ENCODE results near the gene INTS4. TPM values are rescaled to one million over a fixed set of nuclear protein-coding genes. Genes with fewer than 3 reads are reported as not detected.

Gene INTS4
- total and polyA plus RNA-seq, 2 of the 4 experiments (the other 2 are of a cell fraction): 24.0 to 52.5 TPM

DNA sequence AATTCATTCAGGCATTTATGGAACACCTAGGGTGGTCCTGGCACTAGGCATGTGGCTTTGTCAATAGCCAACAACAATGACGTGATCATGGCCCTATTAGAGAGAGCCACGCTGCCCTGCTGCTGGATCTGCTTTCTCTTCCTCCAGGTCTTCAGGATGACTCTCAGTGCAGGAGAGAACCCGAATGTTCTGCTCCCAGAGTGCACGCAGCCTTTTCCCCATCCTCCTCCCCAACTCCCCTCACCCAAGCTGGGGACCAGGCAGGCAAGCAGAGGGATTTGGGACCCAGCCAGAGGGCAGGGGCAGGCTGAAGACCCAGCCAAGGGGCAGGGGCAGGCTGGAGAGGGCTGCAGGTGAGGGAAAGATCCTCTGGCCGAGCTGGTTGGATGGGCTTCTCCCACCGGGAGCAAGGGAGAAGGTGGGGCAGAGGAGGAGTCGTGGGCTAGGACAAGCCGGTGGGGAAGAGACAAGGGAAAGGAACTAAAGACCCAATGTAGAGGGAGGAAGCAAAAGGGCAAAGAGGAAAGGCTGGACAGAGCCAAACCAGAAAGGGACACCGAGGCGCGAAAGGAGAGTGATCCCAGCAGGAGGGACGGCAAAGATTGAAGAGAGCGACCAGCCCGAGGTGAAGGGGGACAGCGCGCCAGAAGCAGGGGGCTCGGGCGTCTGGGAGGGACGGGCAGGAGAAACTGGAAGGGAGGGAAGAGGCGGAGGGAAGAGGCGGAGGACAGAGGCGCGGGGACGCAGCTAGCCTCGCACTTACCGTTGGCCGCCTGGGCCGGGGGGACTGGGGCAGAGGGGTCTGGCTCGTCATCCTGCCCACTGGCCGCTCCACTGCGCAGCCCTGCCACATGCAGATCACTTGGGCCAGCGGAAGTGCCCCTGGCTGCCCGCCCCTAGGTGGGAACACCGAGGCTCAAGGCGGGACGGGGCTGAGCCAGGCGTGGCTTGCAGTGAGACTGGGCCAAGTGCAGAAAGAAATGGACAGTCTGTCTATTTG lies 28.2 kb upstream of the INTS4 start, which contains the start of gene KCTD14 (continued):
- TF ChIP-seq RFX5 (IDR thresholded peaks at IDR 0.05; ENCODE audit: low read depth, low read length) (no peak), BHLHE40 (IDR thresholded peaks at IDR 0.05; ENCODE audit: low read depth, low read length) (no peak)

DNA sequence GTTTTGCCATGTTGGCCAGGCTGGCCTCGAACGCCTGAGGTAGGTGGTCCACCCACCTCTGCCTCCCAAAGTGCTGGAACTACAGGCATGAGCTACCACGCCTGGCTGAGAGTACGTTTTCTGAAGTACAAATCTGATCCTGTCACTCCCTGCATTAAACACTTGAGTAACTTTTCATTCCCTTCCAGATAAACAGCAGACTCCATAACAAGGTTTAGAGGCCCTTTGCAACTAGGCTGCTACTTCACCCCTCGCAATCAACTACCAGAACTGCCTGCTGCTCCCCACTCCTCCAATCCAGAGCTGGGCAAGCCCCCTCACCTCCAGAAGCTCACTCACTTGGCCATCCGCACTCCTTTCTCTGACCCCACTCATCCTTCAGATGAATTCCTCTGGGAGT lies 27.1 kb upstream of the INTS4 start:
- H3K14ac ChIP-seq (replicated peaks; ENCODE audit: low read depth, low read length): no peak overlapping the region
- H3K27me3 ChIP-seq (ENCODE audit: control insufficient read depth, insufficient read depth, low read length): no peaks in the 10 kb centered on the region
- DNase-seq (no peak), ATAC-seq (ENCODE audit: low read depth) (no peak)
- H4K20me1 ChIP-seq (ENCODE audit: insufficient read depth, low read length): no peaks in the 10 kb centered on the region
- H2AK5ac ChIP-seq (ENCODE audit: low read depth, low read length): no peak overlapping the region
- no peak overlapping the region for H2BK20ac ChIP-seq (ENCODE audit: low read depth, low read length)
- no peak overlapping the region for H3K27ac ChIP-seq (ENCODE audit: insufficient read depth, low read length)
- no TSS peak for BruUV-seq (replicated peaks)
- no peak overlapping the region for H2BK5ac ChIP-seq (ENCODE audit: low read depth, low read length, poor library complexity, severe bottlenecking)
- H2AFZ ChIP-seq (replicated peaks; ENCODE audit: low read length, poor library complexity): no peak overlapping the region
- H3K4ac ChIP-seq (ENCODE audit: low read depth, low read length): no peak overlapping the region
- H3K4me3 ChIP-seq (ENCODE audit: insufficient read depth, low read depth, low read length): no peak overlapping the region
- peaks cover 6% of the 10 kb centered on the region for H3K9me1 ChIP-seq (ENCODE audit: insufficient read depth, low read length)
- no peaks in the 10 kb centered on the region; the same call in 1 of the 2 replicates for H3K4me1 ChIP-seq (ENCODE audit: control insufficient read depth, insufficient read depth, low read length)
- TF ChIP-seq CEBPB (IDR thresholded peaks at IDR 0.05; ENCODE audit: low read depth, low read length) (no peak), BHLHE40 (IDR thresholded peaks at IDR 0.05; ENCODE audit: low read depth, low read length) (no peak), CHD1 (IDR thresholded peaks at IDR 0.05; ENCODE audit: low read depth, low read length) (no peak), POLR2A (IDR thresholded peaks at IDR 0.05; ENCODE audit: low read depth, low read length) (no peak), NFE2L2 (IDR thresholded peaks at IDR 0.05; ENCODE audit: low read depth, low read length) (no peak), SMC3 (IDR thresholded peaks at IDR 0.05; ENCODE audit: low read depth, low read length) (no peak), MXI1 (IDR thresholded peaks at IDR 0.05; ENCODE audit: borderline replicate concordance, low read depth, low read length) (no peak), MAFK (IDR thresholded peaks at IDR 0.05; ENCODE audit: low read depth, low read length) (no peak), FOS (IDR thresholded peaks at IDR 0.05; ENCODE audit: low read depth, low read length) (no peak), RCOR1 (IDR thresholded peaks at IDR 0.05; ENCODE audit: insufficient replicate concordance, low read length) (no peak), RFX5 (IDR thresholded peaks at IDR 0.05; ENCODE audit: low read depth, low read length) (no peak)
- TF ChIP-seq, protein P1, sequence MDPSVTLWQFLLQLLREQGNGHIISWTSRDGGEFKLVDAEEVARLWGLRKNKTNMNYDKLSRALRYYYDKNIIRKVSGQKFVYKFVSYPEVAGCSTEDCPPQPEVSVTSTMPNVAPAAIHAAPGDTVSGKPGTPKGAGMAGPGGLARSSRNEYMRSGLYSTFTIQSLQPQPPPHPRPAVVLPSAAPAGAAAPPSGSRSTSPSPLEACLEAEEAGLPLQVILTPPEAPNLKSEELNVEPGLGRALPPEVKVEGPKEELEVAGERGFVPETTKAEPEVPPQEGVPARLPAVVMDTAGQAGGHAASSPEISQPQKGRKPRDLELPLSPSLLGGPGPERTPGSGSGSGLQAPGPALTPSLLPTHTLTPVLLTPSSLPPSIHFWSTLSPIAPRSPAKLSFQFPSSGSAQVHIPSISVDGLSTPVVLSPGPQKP (IDR thresholded peaks at IDR 0.05; ENCODE audit: borderline replicate concordance, low read depth, low read length): no peak
- TF ChIP-seq, protein P2, sequence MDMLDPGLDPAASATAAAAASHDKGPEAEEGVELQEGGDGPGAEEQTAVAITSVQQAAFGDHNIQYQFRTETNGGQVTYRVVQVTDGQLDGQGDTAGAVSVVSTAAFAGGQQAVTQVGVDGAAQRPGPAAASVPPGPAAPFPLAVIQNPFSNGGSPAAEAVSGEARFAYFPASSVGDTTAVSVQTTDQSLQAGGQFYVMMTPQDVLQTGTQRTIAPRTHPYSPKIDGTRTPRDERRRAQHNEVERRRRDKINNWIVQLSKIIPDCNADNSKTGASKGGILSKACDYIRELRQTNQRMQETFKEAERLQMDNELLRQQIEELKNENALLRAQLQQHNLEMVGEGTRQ (IDR thresholded peaks at IDR 0.05; ENCODE audit: low read depth, low read length): no peak
- H3K36me3 ChIP-seq (ENCODE audit: control insufficient read depth, insufficient read depth, low read length): no peaks in the 10 kb centered on the region
- no peak overlapping the region for H4K91ac ChIP-seq (ENCODE audit: insufficient read depth, low read depth, low read length)
- intact Hi-C loops (cut with micrococcal nuclease) (no loop called here), in situ Hi-C loops (cut with MboI; ENCODE audit: low sequenced_read_pairs) (no loop called here), dilution Hi-C loops (cut with HindIII; ENCODE audit: low sequenced_read_pairs, unreplicated experiment) (no loop called here)
- no peaks in the 10 kb centered on the region for H3K79me1 ChIP-seq (ENCODE audit: low read depth in 1 of 2, low read length in 2 of 2)
- H2AK9ac ChIP-seq (replicated peaks; ENCODE audit: low read depth, low read length, poor library complexity): no peak overlapping the region
- H2BK15ac ChIP-seq (ENCODE audit: low read depth, low read length): no peak overlapping the region
- H3K18ac ChIP-seq (ENCODE audit: low read depth, low read length): no peak overlapping the region
- no peak overlapping the region for H4K8ac ChIP-seq (ENCODE audit: low read depth in 2 of 2, low read length in 2 of 2)
- H3K4me2 ChIP-seq (ENCODE audit: low read depth, low read length): no peak overlapping the region
- H2BK120ac ChIP-seq (ENCODE audit: low read depth, low read length): no peak overlapping the region
- ChIA-PET POLR2A (ENCODE audit: unreplicated experiment) (interaction anchor here (0.6 kb wide), 1 partner anchor 343 kb away, joined by 5 read pairs; no protein-coding TSS in a partner anchor), CTCF (interaction anchor here (0.9 to 1.0 kb wide), 2 partner anchors 22 to 27 kb away, joined by 3 read pairs; no protein-coding TSS in a partner anchor)
- no peak overlapping the region for H3K9ac ChIP-seq (ENCODE audit: low read depth, low read length)
- no peak overlapping the region for H3K56ac ChIP-seq (ENCODE audit: extremely low read depth, insufficient read depth, low read length)
- H3K23ac ChIP-seq (ENCODE audit: low read depth, low read length): no peak overlapping the region
- WGBS, 2 experiments (ENCODE audit: extremely low coverage in 2 of 2, insufficient read length in 1 of 2): 82% methylated on average over 5 of the region's 6 CpGs; no CpG with 5 or more reads in 1 of the 2 experiments
- no peak overlapping the region for H4K5ac ChIP-seq (ENCODE audit: low read depth, low read length)
- H3K9me3 ChIP-seq (ENCODE audit: control insufficient read depth, insufficient read depth, low read length): no peaks in the 10 kb centered on the region

Data from IMR-90 (cell line).